ENCODE results near the gene C1S. TPM values are rescaled to one million over a fixed set of nuclear protein-coding genes. Genes with fewer than 3 reads are reported as not detected.

C1S gene
- total RNA-seq, 4 donors from 2014 or later, result 25.2 to 375 (median 110) TPM

DNA sequence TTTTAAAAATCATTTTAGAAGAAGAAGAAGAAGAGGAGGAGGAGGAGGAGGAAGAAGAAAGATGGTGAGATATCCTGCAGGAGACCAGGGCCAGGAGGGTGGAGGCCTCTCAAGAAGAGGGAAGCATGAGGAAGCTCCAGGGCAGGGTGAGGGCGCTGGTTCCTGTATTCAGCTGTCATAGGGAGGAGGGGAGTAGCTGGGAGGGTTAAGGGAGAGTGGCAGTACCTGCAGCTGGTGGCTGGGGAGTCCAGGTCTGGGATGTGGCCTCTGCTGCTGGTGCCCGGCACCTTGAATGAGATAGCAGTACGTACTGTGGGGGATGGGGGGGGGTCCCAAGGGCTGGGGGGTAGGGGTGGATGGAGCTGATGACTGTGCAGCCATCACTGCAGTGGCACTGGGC is 58.4 kb downstream of the C1S start:
- DNase-seq, result no peak
- H3K4me3 ChIP-seq, result no peak overlapping the region
- no peak overlapping the region for H3K27ac ChIP-seq
- H3K4me1 ChIP-seq, result peaks cover 0 to 13% (median 9%) of the 10 kb centered on the region in 3 donors
- 75 to 92% methylated on average over 1 to 2 of the region's 3 CpGs for WGBS, 2 donors
- H3K36me3 ChIP-seq, result peaks cover 0 to 39% (median 8%) of the 10 kb centered on the region in 3 donors
- intact Hi-C loops (cut with DNase I), result no loop called here
- no peak for TF ChIP-seq POLR2A (IDR thresholded peaks at IDR 0.05)
- TF ChIP-seq, protein P1, sequence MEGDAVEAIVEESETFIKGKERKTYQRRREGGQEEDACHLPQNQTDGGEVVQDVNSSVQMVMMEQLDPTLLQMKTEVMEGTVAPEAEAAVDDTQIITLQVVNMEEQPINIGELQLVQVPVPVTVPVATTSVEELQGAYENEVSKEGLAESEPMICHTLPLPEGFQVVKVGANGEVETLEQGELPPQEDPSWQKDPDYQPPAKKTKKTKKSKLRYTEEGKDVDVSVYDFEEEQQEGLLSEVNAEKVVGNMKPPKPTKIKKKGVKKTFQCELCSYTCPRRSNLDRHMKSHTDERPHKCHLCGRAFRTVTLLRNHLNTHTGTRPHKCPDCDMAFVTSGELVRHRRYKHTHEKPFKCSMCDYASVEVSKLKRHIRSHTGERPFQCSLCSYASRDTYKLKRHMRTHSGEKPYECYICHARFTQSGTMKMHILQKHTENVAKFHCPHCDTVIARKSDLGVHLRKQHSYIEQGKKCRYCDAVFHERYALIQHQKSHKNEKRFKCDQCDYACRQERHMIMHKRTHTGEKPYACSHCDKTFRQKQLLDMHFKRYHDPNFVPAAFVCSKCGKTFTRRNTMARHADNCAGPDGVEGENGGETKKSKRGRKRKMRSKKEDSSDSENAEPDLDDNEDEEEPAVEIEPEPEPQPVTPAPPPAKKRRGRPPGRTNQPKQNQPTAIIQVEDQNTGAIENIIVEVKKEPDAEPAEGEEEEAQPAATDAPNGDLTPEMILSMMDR (IDR thresholded peaks at IDR 0.05), result no peak
- no peaks in the 10 kb centered on the region for H3K9me3 ChIP-seq
- H3K27me3 ChIP-seq, result no peaks in the 10 kb centered on the region

DNA sequence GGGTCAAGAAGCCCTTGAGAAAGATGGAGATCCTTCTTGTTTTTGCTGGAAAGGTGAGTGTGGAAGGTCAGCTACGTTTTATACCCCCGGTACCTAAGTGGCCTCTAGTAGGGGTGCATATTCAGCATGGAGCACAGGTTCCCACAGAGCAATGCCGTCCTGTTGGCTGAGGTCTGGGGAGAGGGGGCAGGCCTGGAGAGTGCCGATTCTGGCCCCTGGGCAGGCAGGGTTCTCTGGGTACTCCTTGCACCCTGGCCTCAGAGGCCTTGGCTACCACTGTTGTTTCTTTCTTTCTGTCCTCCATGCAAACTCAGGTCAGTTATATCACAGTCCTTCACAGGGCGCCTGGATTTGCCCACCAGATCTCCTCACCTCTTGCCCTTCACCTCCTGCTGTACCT is 59.6 kb downstream of the C1S start:
- H3K27me3 ChIP-seq, result no peaks in the 10 kb centered on the region
- WGBS, 2 donors, result 87 to 94% methylated on average over 5 of the region's 5 CpGs
- H3K27ac ChIP-seq, result no peak overlapping the region
- H3K36me3 ChIP-seq, result peaks cover 0 to 34% (median 2%) of the 10 kb centered on the region in 3 donors
- TF ChIP-seq, protein P1 (IDR thresholded peaks at IDR 0.05), result no peak
- TF ChIP-seq POLR2A (IDR thresholded peaks at IDR 0.05), result no peak
- DNase-seq, result no peak
- H3K4me1 ChIP-seq, result peaks cover 0 to 13% (median 9%) of the 10 kb centered on the region in 3 donors
- no peaks in the 10 kb centered on the region for H3K9me3 ChIP-seq
- intact Hi-C loops (cut with DNase I), result no loop called here
- H3K4me3 ChIP-seq, result no peak overlapping the region

Small RNA genes within 50 kb of the gene (small RNA-seq; reads per million reads assigned to genes)
- 0 reads per million in 4 donors for gene AC006512.1
- gene RNU6-485P, result 0 reads per million in 4 donors

Other genes starting within 250 kb of the C1S start
- gene GPR162, start 238.9 kb upstream of the C1S start, total RNA-seq, result 1 to 10 TPM in 3 of 4 donors, not detected in 1; 1.3 to 2.3 (median 1.5) TPM
- gene P3H3, start 232.3 kb upstream of the C1S start, total RNA-seq, result 1 to 10 TPM; 2.6 to 6.6 (median 4.4) TPM
- under 1 TPM in 1 of 4 donors, not detected in 3; 0.76 TPM for gene GNB3, start 219.8 kb upstream of the C1S start, total RNA-seq
- 10 to 100 TPM in 3 of 4 donors, 1 to 10 TPM in 1; 5.9 to 20.0 (median 12.8) TPM for gene CDCA3, start 209.4 kb upstream of the C1S start, total RNA-seq
- 10 to 100 TPM; 50.6 to 60.0 (median 54.0) TPM for gene USP5, start 208.6 kb upstream of the C1S start, total RNA-seq
- 100 to 1,000 TPM; 547 to 938 (median 723) TPM for gene TPI1, start 193.2 kb upstream of the C1S start, total RNA-seq
- 10 to 100 TPM in 1 of 4 donors, 1 to 10 TPM in 3; 4.3 to 15.8 (median 7.9) TPM for gene SPSB2, start 187.4 kb upstream of the C1S start, total RNA-seq
- gene LRRC23, start 155.9 kb upstream of the C1S start, total RNA-seq, result 1 to 10 TPM; 2.3 to 5.9 (median 4.8) TPM
- gene ENO2, start 146.1 kb upstream of the C1S start, total RNA-seq, result 1 to 10 TPM; 5.0 to 8.0 (median 5.5) TPM
- gene ATN1, start 132.8 kb upstream of the C1S start, total RNA-seq, result 10 to 100 TPM; 12.2 to 28.8 (median 22.2) TPM
- gene RNU7-1, start 116.9 kb upstream of the C1S start, total RNA-seq, result not detected
- 100 to 1,000 TPM; 110 to 377 (median 156) TPM for gene C12orf57, start 116.7 kb upstream of the C1S start, total RNA-seq
- 10 to 100 TPM; 11.0 to 29.7 (median 21.5) TPM for gene PTPN6, start 109.4 kb upstream of the C1S start, total RNA-seq
- gene PHB2, start 90.1 kb upstream of the C1S start, total RNA-seq, result 100 to 1,000 TPM; 127 to 259 (median 241) TPM
- 10 to 100 TPM; 16.1 to 39.5 (median 36.2) TPM for gene EMG1, start 89.8 kb upstream of the C1S start, total RNA-seq
- 10 to 100 TPM; 27.5 to 46.3 (median 32.7) TPM for gene LPCAT3, start 42.2 kb upstream of the C1S start, total RNA-seq
- gene C1R, start 31.7 kb downstream of the C1S start, total RNA-seq, result 100 to 1,000 TPM in 2 of 4 donors, 10 to 100 TPM in 2; 22.8 to 297 (median 140) TPM
- gene C1RL, start 48.5 kb downstream of the C1S start, total RNA-seq, result 10 to 100 TPM; 13.0 to 53.2 (median 25.8) TPM
- 1 to 10 TPM in 1 of 4 donors, under 1 TPM in 1, not detected in 2; 0.53 to 1.3 TPM for gene RBP5, start 68.2 kb downstream of the C1S start, total RNA-seq
- gene CLSTN3, start 69.7 kb downstream of the C1S start, total RNA-seq, result 10 to 100 TPM in 2 of 4 donors, 1 to 10 TPM in 2; 4.8 to 12.4 (median 9.5) TPM
- 10 to 100 TPM; 15.5 to 38.1 (median 19.9) TPM for gene PEX5, start 129.0 kb downstream of the C1S start, total RNA-seq
- not detected for gene ACSM4, start 243.4 kb downstream of the C1S start, total RNA-seq

All from esophagus squamous epithelium (tissue), 5 donors.